Measurements from ENCODE around the gene GTF2A2.
"Not testable (repeated sequence)": the region's sequence is repeated elsewhere in the genome, so short reads cannot be mapped to it uniquely, and the experiment has no call there.

Gene GTF2A2

DNA sequence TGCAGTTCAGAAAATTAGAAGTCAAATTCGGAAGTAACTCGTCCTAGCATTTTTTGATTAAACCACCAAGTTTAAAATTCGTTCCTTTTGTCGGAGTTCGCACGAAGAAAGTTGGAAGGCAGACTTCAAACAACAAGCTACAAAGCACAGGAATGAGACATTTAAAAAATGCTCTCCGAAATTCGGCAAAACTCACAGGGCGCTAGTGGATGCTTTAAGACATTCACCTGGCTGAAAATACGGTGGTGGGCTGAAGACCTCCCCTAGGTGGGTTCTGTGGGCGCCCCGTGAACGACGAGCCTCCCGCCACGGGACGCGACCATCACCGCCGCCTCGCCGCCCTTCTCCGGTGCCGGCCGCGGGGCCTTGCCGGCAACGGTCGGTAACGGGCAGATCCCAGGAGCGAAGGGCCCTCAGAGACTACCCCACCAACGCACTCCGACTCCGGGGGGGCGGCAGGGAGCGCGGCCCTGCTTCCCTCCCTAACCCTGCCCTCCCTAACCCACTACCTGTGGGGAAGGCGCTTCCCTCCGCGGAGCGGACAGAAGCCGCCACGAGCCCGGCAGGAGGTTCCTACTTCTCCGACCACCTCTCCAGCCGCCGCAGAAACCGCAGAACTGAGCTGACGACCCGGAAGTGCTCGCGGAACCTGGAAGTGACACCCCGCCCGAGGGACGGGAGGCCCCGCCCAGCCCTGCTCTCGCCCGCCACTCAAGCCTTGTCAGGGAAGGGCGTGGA lies at the start of gene GTF2A2:
Gene GTF2A2 (minus strand): TSS at position 619 of the 738 bp plus-strand sequence. CDS start 5,238 bp downstream, outside the sequence.
- FAIRE-seq = peak; percentile 97
- peak; percentile 98 for DNase-seq (ENCODE audit: low spot score)

DNA sequence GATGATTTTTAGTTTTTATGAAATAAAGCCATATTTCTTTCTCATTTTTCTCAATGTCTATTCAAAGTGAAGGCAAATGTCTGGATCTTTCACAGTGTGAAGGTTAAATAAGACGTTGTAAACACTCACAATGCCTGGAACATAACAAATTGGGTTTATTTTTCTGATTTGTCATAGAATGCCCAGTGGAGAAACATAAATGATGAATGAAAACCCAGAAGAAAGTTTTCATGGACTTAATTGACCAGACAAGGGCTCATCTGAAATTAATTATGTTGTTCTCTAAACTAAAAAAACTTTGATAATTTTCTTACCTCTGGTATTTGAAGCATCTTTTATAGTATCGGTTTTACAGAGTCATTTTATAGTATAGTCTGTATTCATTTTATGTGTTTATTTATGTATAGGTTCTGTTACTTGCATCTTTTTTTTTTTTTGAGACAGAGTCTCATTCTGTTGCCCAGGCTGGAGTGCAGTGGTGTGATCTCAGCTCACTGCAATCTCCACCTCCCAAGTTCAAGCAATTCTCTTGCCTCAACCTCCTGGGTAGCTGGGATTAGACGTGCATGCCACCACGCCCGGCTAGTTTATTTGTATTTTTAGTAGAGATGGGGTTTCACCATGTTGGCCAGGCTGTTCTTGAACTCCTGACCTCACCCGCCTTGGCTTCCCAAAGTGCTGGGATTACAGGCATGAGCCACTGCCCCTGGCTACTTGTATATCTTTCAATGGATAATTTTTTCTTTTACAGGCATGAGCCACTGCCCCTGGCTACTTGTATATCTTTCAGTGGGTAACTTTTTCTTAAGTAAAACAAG lies 46.9 kb upstream of the GTF2A2 start:
- peak; percentile 23 for FAIRE-seq
- no peak for DNase-seq (ENCODE audit: low spot score)

DNA sequence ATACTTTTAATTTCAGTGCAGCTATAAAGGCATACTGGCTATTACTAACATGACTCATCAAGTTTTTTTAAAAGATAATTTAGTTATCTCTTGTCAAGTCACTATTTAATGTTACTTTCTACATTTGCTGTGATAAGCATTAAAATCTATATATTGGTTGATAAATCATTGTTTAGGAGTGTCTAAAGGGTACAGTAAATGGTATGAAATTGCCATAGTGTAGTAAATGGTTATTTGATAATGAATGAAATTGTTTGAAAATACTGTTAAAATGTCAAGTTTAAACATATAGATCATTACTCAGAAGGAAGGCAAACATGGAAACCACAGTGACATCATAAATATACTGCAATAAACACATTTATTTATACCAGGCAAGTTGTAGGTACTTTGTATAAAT lies 45.0 kb upstream of the GTF2A2 start:
- FAIRE-seq (no peak), DNase-seq (ENCODE audit: low spot score) (no peak)

GRCh38 chr15:59701880-59702279 lies 44.6 kb upstream of the GTF2A2 start:
- FAIRE-seq = no peak

DNA sequence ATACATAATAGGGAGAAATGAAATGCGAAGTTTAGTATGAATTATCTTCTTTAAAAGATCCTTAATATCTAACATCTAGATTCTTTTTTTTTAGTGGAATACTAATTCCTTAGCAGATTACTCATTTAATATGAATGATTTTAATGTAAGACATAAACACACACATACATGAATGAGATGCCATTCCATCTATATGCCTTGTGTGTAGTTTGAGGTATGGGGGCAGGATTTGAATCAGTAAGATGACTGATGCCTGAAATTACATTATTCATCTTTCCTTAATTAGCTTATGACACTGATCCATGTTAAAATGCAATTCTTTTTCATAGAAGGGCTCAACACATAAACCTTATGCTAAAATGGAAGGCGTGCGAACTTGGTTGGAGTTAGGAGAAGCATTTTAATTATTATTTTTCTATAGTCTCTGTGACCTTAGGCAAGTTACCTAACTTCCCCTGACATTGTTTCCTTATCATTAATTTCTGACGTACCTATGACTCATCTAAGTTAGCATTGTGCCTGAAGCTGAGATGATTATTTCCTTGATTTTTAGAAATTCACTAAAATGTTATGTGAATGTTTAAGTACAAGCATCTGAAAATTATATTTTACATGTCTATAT lies 42.6 kb upstream of the GTF2A2 start:
- DNase-seq (ENCODE audit: low spot score) (no peak), FAIRE-seq (no peak)

More at GRCh38 chr15:59701880-59702279, 44.6 kb upstream of the GTF2A2 start:
- DNase-seq (ENCODE audit: low spot score) = no peak

DNA sequence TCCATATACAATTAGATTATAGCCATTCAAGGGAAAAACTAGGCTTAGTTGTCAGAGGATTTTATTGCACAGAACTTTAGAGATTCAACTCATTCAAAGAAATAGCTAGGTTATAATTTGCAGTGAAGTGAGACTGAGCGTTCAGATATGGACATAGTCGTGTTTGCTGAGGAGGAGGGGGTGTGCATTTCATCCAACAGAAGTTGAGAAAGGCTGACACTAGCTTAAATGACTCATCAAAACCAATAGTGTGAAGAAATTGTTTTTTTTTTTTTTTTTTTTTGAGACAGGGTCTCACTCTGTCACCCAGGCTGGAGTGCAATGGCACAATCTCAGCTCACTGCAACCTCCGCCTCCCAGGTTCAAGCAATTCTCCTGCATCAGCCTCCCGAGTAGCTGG lies 40.8 kb upstream of the GTF2A2 start:
- not testable (repeated sequence) for FAIRE-seq; DNase-seq (ENCODE audit: low spot score)

GRCh38 chr15:59696332-59696731 lies 39.0 kb upstream of the GTF2A2 start:
- FAIRE-seq = no peak

DNA sequence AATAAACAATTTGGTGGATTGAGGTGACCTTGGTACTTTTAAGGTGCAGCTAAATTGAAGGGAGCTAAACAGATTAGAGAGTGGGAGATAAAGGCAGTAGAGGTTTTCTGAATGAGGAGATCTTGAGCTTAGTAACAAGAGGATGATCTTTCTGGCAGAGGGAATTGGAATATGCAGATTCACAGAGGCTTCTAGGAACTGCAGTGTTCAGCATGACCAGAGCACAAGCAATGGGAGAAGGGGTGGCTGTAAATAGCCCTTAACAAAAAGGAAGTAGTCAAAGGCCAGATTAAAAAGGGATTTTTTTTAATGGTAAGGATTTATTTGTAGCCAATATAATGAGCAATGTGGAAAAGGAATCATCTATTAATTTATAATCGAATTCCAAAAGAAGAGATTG lies 37.5 kb upstream of the GTF2A2 start:
- no peak for FAIRE-seq
- DNase-seq (ENCODE audit: low spot score) = no peak

More at GRCh38 chr15:59696332-59696731, 39.0 kb upstream of the GTF2A2 start:
- DNase-seq (ENCODE audit: low spot score) = no peak

GRCh38 chr15:59691194-59691805 lies 34.0 kb upstream of the GTF2A2 start:
- DNase-seq (ENCODE audit: low spot score) (peak; percentile 26), FAIRE-seq (no peak)

GRCh38 chr15:59689626-59690236 lies 32.4 kb upstream of the GTF2A2 start:
- FAIRE-seq (peak; percentile 13), DNase-seq (ENCODE audit: low spot score) (no peak)

- peak; percentile 98 for FAIRE-seq
These were observed 31.7 kb upstream of the GTF2A2 start, which contains the start of gene BNIP2 for GRCh38 chr15:59688782-59689625. Gene BNIP2, minus strand, starts transcription at chr15:59689320. Its CDS starts 6,863 bp downstream, at chr15:59682457.

GRCh38 chr15:59688423-59688781 lies 31.1 kb upstream of the GTF2A2 start:
- FAIRE-seq (no peak), DNase-seq (ENCODE audit: low spot score) (no peak)

More at GRCh38 chr15:59688782-59689625, 31.7 kb upstream of the GTF2A2 start, which contains the start of gene BNIP2:
- DNase-seq (ENCODE audit: low spot score) = peak; percentile 99

DNA sequence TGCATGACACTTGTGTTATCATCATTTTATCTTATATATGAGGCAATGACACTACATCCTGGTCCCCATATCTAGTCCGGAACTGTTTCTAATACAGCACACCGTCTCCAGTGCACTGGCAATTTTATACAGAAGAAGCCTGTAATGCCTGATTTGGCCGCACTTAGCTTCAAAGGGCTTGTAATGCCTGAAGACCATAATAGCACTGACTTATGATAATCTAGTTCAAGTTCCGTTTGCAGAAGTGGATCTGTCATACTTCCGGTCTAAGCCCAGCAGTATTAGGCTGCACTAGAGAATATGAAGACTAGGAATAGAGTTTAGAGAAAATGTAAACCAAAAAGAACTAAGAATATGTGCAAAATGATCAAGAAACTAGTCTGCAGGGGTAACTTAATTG lies 30.5 kb upstream of the GTF2A2 start:
- DNase-seq (ENCODE audit: low spot score) = no peak
- FAIRE-seq = peak; percentile 32

- DNase-seq (ENCODE audit: low spot score) = no peak
- FAIRE-seq = no peak
These were observed 29.1 kb upstream of the GTF2A2 start for GRCh38 chr15:59686389-59686788.

GRCh38 chr15:59685737-59686297 lies 28.5 kb upstream of the GTF2A2 start:
- DNase-seq (ENCODE audit: low spot score) = no peak

GRCh38 chr15:59680870-59681269 lies 23.6 kb upstream of the GTF2A2 start:
- FAIRE-seq = no peak
- DNase-seq (ENCODE audit: low spot score) = no peak

More at GRCh38 chr15:59685737-59686297, 28.5 kb upstream of the GTF2A2 start:
- no peak for FAIRE-seq

GRCh38 chr15:59680346-59680745 lies 23.0 kb upstream of the GTF2A2 start:
- no peak for FAIRE-seq
- no peak for DNase-seq (ENCODE audit: low spot score)

DNA sequence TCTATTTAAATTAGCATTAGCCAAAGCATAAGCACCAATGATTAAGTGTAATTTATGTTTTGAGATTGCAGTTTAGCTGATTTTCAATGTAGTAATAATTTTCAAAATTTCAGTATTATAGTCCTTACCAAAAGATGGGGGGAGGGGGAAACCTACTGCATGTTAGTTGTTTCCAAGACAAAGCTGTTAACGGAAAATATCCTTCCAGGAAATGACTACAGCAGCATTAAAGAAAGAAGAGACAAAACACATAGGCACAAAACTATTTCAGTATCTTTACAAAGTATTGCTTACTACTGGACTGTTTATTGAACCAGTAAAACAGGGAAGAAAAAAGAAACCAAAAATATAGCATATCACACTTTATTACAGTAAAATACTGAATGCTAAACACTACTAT lies 21.3 kb upstream of the GTF2A2 start:
- FAIRE-seq (no peak), DNase-seq (ENCODE audit: low spot score) (no peak)

- FAIRE-seq (no peak), DNase-seq (ENCODE audit: low spot score) (no peak)
These were observed 20.9 kb upstream of the GTF2A2 start for GRCh38 chr15:59678172-59678571.

- DNase-seq (ENCODE audit: low spot score) = no peak
- no peak for FAIRE-seq
These were observed 19.2 kb upstream of the GTF2A2 start for GRCh38 chr15:59676565-59676964.

Measured in urothelium cell line (cell line).